Activated CD8-positive, alpha-beta memory T cell treated with anti-CD3 and anti-CD28 coated beads, Interleukin-2, amount 50 U/mL, for 1 hour (primary cell): ENCODE results near the gene SIL1.
"Not testable (repeated sequence)": the region's sequence is repeated elsewhere in the genome, so short reads cannot be mapped to it uniquely, and the experiment has no call there.

Source experiments
- DNase-seq: peaks from one replicate; pipeline ENCODE4 v3.0.0-alpha.2; 2020; ENCODE audit errors: extremely low read depth

Gene SIL1

GRCh38 chr5:139197710-139198669 is at the start of gene SIL1:
Gene SIL1, minus strand, starts transcription at chr5:139198368. Its CDS starts 70,525 bp downstream, at chr5:139127843.
- DNase-seq, result peak; percentile 86

DNA sequence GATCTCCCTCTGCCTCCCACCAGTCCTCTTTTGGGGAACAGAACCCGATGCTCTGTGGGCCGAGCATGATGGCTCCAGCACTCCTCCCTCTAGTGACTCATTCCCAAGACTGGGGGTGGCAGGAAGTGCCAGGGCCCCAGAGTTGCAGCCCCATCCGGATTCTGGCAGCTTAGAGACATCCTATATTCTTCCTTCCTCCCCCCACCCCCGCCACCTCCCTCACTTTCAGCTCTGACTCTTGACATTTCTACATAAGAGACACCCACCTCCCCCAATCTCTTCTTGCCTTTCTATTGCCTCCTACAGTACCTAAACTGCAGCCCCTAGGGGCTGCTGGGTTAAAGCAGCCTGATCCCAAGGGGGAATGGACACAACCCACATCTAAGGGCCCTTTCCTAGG is 48.2 kb upstream of the SIL1 start:
- DNase-seq, result no peak

- no peak for DNase-seq
These were observed 47.6 kb upstream of the SIL1 start for GRCh38 chr5:139245637-139246339.

DNA sequence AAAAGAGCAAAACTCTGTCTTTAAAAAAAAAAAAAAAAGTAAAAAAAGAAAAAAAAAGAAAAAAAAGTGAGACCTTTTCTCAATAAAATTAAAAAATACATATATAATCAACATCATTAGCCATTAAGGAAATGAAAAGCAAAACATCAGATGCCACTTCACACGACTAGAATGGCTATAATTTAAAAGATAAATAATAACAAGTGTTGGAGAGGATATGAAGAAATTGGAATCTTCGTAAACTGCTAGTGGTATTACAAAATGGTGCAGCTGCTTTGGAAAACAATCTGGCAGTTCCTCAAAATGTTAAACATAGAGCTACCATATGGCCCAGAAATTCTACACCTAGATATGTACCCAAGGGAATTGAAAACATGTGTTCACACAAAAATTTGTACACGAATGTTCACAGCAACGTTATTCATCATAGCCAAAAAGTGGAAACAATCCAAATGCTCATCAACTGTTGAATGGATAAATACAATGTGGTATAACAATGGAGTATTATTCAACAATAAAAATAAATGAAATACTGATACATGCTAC is 45.3 kb upstream of the SIL1 start:
- no peak for DNase-seq

- no peak for DNase-seq
These were observed 43.0 kb upstream of the SIL1 start for GRCh38 chr5:139241139-139241538.

- no peak for DNase-seq
These were observed 38.3 kb upstream of the SIL1 start for GRCh38 chr5:139236479-139236878.

DNA sequence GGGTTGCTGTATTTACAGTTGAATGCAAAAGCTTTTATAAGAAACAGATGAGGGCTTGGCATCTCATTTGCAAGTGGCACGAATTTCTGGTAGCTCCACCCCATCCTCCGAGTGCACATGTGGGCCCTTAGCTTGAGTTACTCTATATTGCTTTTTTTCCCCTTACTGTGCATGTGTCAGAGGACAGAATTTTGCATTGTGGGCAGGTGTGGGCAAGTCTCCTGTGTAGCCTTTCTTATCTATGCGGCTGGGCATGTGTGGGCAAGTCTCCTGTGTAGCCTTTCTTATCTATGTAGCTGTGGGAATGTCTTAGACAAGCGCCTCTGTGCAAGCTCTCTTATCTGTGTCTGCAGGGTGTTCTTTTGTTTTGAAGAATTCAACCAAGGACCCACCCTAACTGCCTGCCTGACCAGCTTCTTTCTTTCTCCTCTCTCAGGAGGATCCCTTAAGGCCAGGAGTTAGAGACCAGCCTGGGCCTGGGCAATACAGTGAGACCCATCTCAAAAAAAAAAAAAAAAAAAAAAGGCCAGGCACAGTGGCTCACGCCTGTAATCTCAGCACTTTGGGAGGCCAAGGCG is 34.1 kb upstream of the SIL1 start:
- DNase-seq, result no peak

- no peak for DNase-seq
These were observed 30.1 kb upstream of the SIL1 start for GRCh38 chr5:139228201-139228803.

DNA sequence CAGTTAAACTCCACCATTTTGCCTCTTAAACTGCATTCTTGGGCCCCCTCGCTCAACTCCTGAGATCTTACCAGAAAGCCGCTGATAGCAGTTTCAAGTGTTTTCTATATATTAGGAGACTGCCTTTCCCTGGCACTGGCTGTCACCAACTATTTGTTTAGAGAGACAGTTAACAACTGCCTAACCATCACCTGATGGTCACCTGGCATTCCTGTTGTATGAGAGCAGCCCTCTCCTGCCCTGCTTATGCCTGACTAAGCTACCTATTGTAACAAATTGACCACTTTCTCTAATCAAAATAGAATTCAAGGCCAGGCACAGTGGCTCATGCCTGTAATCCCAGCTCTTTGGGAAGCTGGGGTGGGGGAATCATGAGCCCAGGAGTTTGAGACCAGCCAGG is 28.0 kb upstream of the SIL1 start:
- no peak for DNase-seq

- no peak for DNase-seq
These were observed 25.3 kb upstream of the SIL1 start for GRCh38 chr5:139223481-139223880.

GRCh38 chr5:139222346-139222745 is 24.2 kb upstream of the SIL1 start:
- no peak for DNase-seq

- DNase-seq, result not testable (repeated sequence)
These were observed 19.9 kb upstream of the SIL1 start for GRCh38 chr5:139218038-139218437.

DNA sequence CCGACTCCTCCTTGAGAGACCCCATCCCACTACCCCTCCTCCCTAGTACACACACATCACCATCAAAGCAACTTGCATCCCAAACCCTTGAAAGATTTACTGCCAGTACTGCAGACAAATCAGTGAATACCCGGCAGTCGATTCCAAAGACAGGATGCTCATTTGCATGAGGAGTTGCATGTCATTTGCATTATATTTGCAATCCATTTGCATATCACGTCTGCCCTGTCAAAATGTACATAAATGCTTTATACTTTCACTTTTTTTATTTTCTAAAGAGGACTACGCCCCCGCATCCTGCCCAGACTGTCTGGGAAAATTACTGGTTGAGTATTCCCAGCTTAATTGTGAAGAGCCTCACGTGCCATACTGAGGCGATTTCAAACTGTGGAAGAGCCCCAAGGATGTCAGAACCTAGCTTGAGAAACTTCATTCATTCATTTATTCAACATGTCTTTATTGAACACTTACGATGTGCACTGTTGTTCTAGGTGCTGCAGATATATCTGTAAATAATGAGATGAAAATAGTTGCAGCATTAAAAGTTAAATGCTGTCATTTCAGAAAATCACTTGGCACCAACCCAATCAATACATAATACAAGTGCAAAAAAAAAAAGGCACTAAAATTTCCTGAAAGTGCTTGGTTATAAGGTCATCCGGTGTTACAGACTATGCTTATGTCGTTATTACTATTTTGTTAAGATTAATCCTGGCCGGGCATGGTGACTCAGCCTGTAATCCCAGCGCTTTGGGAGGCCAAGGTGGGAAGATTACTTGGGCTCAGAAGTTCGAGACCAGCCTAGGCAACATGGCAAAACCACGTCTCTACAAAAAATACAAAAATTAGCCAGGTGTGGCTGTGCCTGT is 17.2 kb upstream of the SIL1 start:
- DNase-seq, result no peak

DNA sequence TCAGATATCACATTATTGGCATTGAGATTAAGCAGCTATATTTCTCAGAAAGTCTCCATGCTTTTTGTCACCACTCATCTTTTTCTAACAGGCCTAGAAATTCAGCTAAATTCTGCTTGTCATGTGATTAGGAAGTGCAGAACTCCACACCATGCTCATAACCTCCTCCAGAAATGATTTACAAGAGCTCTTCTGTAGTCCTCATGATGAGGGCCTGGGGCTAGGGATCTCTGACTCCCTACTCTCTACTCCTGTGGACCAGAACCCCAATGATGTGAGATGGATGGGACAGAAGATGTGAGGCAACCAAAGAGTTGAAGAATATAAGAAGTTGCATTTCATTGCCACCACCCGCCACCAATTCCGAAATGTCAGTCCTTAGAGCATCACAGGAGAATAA is 16.5 kb upstream of the SIL1 start:
- no peak for DNase-seq

DNA sequence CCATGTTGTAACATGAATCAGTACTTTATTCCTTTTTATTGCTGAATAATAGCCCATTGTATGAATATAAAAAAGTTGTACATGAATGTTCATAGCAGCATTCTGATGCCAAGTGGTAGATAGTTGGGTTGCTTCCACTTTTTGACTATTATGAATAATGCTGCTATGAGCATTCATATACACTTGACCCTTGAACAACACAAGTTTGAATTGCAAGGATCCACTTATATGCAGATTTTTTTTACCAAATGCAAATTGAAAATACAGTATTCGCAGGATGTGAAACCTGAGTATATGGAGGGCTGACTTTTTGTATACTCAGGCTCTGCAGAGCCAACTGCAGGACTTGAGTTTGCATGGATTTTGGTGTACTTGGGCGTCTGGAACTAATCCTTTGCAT is 14.7 kb upstream of the SIL1 start:
- DNase-seq, result no peak

DNA sequence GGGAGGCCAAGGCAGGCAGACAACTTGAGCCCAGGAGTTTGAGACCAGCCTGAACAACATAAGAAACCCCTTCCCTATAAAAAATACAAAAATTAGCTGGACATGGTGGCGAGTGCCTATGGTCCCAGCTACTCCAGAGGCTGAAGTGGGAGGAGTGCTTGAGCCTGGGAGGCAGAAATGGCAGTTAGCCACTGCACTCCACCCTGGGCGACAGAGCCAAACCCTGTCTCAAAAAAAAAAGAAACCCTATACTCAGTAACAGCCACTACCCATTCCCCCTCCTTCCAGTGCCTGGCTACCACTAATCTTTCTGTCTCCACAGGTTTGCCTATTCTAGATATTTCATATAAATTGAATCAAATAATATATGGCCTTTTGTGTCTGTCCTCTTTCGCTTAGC is 14.3 kb upstream of the SIL1 start:
- no peak for DNase-seq

DNA sequence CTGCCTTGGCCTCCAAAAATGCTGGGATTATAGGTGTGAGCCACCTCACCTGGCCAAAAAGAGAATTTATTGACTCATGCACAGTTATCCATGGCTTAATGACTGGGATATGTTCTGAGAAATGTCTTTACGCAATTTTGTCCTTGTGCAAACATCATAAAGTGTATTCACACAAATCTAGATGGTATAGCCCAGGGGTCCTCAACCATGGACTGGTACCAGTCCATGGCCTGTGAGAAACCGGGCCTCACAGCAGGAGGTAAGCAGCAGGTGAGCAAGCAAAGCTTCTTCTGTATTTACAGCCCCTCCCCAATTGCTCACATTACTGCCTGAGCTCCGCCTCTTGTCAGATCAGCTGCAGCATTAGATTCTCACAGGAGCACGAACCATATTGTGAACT is 12.4 kb upstream of the SIL1 start:
- DNase-seq, result no peak

- no peak for DNase-seq
These were observed 9.3 kb upstream of the SIL1 start for GRCh38 chr5:139207297-139208000.

- DNase-seq, result no peak
These were observed 7.4 kb upstream of the SIL1 start for GRCh38 chr5:139205586-139205985.

DNA sequence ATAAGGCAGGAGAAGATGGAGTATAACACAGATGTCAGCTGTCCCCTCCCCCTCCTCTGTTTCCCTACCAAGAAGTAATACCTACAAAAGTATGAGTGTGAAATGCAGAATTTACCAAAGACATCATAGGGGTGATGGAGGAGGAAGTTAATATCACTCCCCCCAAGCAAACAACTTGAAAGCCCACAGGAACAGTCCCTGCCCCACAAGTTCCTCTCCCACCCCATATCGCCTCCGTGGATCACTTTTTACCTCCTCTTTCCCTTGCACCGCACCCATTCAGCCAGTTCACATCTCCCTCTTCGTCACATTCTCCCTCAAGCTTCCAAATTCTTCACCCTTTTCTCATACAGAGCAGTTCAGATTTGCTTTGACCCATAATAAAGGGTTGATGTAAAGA is 7.0 kb upstream of the SIL1 start:
- DNase-seq, result no peak
